ENCODE results near the gene ETV7.

GRCh38 chr6:36343109-36343680 lies 44.3 kb downstream of the ETV7 start:
- TF ChIP-seq, protein P1, sequence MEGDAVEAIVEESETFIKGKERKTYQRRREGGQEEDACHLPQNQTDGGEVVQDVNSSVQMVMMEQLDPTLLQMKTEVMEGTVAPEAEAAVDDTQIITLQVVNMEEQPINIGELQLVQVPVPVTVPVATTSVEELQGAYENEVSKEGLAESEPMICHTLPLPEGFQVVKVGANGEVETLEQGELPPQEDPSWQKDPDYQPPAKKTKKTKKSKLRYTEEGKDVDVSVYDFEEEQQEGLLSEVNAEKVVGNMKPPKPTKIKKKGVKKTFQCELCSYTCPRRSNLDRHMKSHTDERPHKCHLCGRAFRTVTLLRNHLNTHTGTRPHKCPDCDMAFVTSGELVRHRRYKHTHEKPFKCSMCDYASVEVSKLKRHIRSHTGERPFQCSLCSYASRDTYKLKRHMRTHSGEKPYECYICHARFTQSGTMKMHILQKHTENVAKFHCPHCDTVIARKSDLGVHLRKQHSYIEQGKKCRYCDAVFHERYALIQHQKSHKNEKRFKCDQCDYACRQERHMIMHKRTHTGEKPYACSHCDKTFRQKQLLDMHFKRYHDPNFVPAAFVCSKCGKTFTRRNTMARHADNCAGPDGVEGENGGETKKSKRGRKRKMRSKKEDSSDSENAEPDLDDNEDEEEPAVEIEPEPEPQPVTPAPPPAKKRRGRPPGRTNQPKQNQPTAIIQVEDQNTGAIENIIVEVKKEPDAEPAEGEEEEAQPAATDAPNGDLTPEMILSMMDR (conservative IDR thresholded peaks at IDR 0.05; ENCODE audit: low read length), result no peak
- TF ChIP-seq EZH2phosphoT487 (IDR thresholded peaks at IDR 0.05; ENCODE audit: borderline replicate concordance), result no peak

Data from Loucy (cell line).